Measurements from ENCODE around the gene LGALS9. TPM values are rescaled to one million over a fixed set of nuclear protein-coding genes. Genes with fewer than 3 reads are reported as not detected.
"Not testable (repeated sequence)": the region's sequence is repeated elsewhere in the genome, so short reads cannot be mapped to it uniquely, and the experiment has no call there.

The LGALS9 gene
- polyA plus RNA-seq, 1 of the 3 experiments (the other 2 are of a cell fraction) = 0.21 TPM

- WGBS (ENCODE audit: low lambda C conversion rate) = 76% methylated on average over 13 of the region's 13 CpGs
- Histone ChIP-seq H3K4me3 (ENCODE audit: low read depth in 2 of 2, low read length in 1 of 2) (no peak overlapping the region), H3K79me2 (ENCODE audit: insufficient read depth) (no peaks in the 10 kb centered on the region), H2AFZ (ENCODE audit: low read depth) (no peak overlapping the region), H3K9ac (no peak overlapping the region), H3K9me2 (no peaks in the 10 kb centered on the region), H3K4me1 (ENCODE audit: control insufficient read depth in 1 of 2, insufficient read depth in 2 of 2, low read depth in 1 of 2, low read length in 1 of 2) (no peaks in the 10 kb centered on the region), H4K20me1 (ENCODE audit: insufficient read depth) (no peaks in the 10 kb centered on the region), H3K27ac (ENCODE audit: low read depth in 2 of 2, low read length in 1 of 2) (no peak overlapping the region), H3F3A (replicated peaks; ENCODE audit: insufficient read depth) (no peaks in the 10 kb centered on the region), H3K27me3 (ENCODE audit: insufficient read depth) (no peaks in the 10 kb centered on the region), H3K36me3 (replicated peaks in 1 of 2; ENCODE audit: control insufficient read depth in 1 of 2, insufficient read depth in 2 of 2, low read length in 1 of 2) (no peaks in the 10 kb centered on the region), H3K4me2 (no peak overlapping the region), H3K9me3 (no peaks in the 10 kb centered on the region)
- ChIA-PET CTCF (interaction anchor here (0.9 to 12.1 kb wide), 4 partner anchors 8 to 110 kb away, joined by 3 to 365 read pairs (median 6); no protein-coding TSS in a partner anchor), POLR2A (no interaction called here)
- TF ChIP-seq FOSL2 (IDR thresholded peaks at IDR 0.05; ENCODE audit: borderline replicate concordance, low read depth) = no peak
- no peak for TF ChIP-seq RCOR1 (IDR thresholded peaks at IDR 0.05; ENCODE audit: low read length)
- TF ChIP-seq JUND (IDR thresholded peaks at IDR 0.05) = no peak
- TF ChIP-seq GATA2 (CRISPR knock-in tag; IDR thresholded peaks at IDR 0.05) = no peak
- no peak for TF ChIP-seq RXRA (IDR thresholded peaks at IDR 0.05; ENCODE audit: borderline replicate concordance, low read depth)
- TF ChIP-seq NFIC (IDR thresholded peaks at IDR 0.05; ENCODE audit: borderline replicate concordance) = no peak
- no peak for TF ChIP-seq USF2 (IDR thresholded peaks at IDR 0.05; ENCODE audit: borderline replicate concordance, low read depth, low read length)
- TF ChIP-seq RAD21 (IDR thresholded peaks at IDR 0.05; ENCODE audit: low read length) = no peak
- TF ChIP-seq ELF1 (IDR thresholded peaks at IDR 0.05) = no peak
- no peak for TF ChIP-seq MEF2A (IDR thresholded peaks at IDR 0.05; ENCODE audit: borderline replicate concordance, low read depth)
- no peak for TF ChIP-seq POLR2AphosphoS5 (IDR thresholded peaks at IDR 0.05; ENCODE audit: low read depth, low read length)
- no peak for TF ChIP-seq TCF12 (IDR thresholded peaks at IDR 0.05)
- no peak for TF ChIP-seq GABPA (IDR thresholded peaks at IDR 0.05; ENCODE audit: low read depth)
- TF ChIP-seq RFX5 (IDR thresholded peaks at IDR 0.05; ENCODE audit: low read length) = no peak
- no peak for TF ChIP-seq MAX (IDR thresholded peaks at IDR 0.05; ENCODE audit: low read depth)
- no peak for DNase-seq
These were observed 15.2 kb downstream of the LGALS9 start for GRCh38 chr17:27646232-27646631.

GRCh38 chr17:27647765-27648164 lies 16.8 kb downstream of the LGALS9 start:
- no peaks in the 10 kb centered on the region for H3K9me2 ChIP-seq
- no peak overlapping the region for H3K9ac ChIP-seq
- POLR2A ChIA-PET = no interaction called here
- CTCF ChIA-PET = interaction anchor here (0.8 to 12.1 kb wide), 5 partner anchors 24 to 315 kb away, joined by 3 to 365 read pairs (median 4); no protein-coding TSS in a partner anchor
- TF ChIP-seq RCOR1 (IDR thresholded peaks at IDR 0.05; ENCODE audit: low read length) (no peak), MEF2A (IDR thresholded peaks at IDR 0.05; ENCODE audit: borderline replicate concordance, low read depth) (no peak), CHD2 (IDR thresholded peaks at IDR 0.05; ENCODE audit: low read length, partially characterized antibody) (no peak)
- DNase-seq = no peak
- no peak overlapping the region for H3K4me2 ChIP-seq
- no peaks in the 10 kb centered on the region for H3K36me3 ChIP-seq (replicated peaks in 1 of 2; ENCODE audit: control insufficient read depth in 1 of 2, insufficient read depth in 2 of 2, low read length in 1 of 2)
- no peaks in the 10 kb centered on the region for H3F3A ChIP-seq (replicated peaks; ENCODE audit: insufficient read depth)
- H3K27ac ChIP-seq (ENCODE audit: low read depth in 2 of 2, low read length in 1 of 2) = no peak overlapping the region
- H3K27me3 ChIP-seq (ENCODE audit: insufficient read depth) = no peaks in the 10 kb centered on the region
- no peak overlapping the region for H3K4me3 ChIP-seq (ENCODE audit: low read depth in 2 of 2, low read length in 1 of 2)
- H3K4me1 ChIP-seq (ENCODE audit: control insufficient read depth in 1 of 2, insufficient read depth in 2 of 2, low read depth in 1 of 2, low read length in 1 of 2) = no peaks in the 10 kb centered on the region
- H4K20me1 ChIP-seq (ENCODE audit: insufficient read depth) = no peaks in the 10 kb centered on the region
- H3K79me2 ChIP-seq (ENCODE audit: insufficient read depth) = no peaks in the 10 kb centered on the region
- H2AFZ ChIP-seq (ENCODE audit: low read depth) = no peak overlapping the region
- WGBS (ENCODE audit: low lambda C conversion rate) = 81% methylated on average over 9 of the region's 9 CpGs
- no peaks in the 10 kb centered on the region for H3K9me3 ChIP-seq

GRCh38 chr17:27649111-27649571 lies 18.2 kb downstream of the LGALS9 start:
- CTCF ChIA-PET = interaction anchor here (0.8 to 17.8 kb wide), 5 partner anchors 10 to 193 kb away, joined by 3 to 365 read pairs (median 5); partner anchors contain the start of gene KSR1
- H3K4me2 ChIP-seq; H3K4me3 ChIP-seq (ENCODE audit: low read depth in 2 of 2, low read length in 1 of 2); H3K27me3 ChIP-seq (ENCODE audit: insufficient read depth); H2AFZ ChIP-seq (ENCODE audit: low read depth); H3F3A ChIP-seq (replicated peaks; ENCODE audit: insufficient read depth); POLR2A ChIA-PET; H3K36me3 ChIP-seq (replicated peaks in 1 of 2; ENCODE audit: control insufficient read depth in 1 of 2, insufficient read depth in 2 of 2, low read length in 1 of 2); H3K9me3 ChIP-seq; H3K9ac ChIP-seq; H4K20me1 ChIP-seq (ENCODE audit: insufficient read depth); DNase-seq; H3K9me2 ChIP-seq; H3K27ac ChIP-seq (ENCODE audit: low read depth in 2 of 2, low read length in 1 of 2); H3K79me2 ChIP-seq (ENCODE audit: insufficient read depth); H3K4me1 ChIP-seq (ENCODE audit: control insufficient read depth in 1 of 2, insufficient read depth in 2 of 2, low read depth in 1 of 2, low read length in 1 of 2): not testable (repeated sequence)
- WGBS (ENCODE audit: low lambda C conversion rate) = 17% methylated on average over 2 of the region's 5 CpGs
